Stimulated activated CD8-positive, alpha-beta memory T cell treated with anti-CD3 and anti-CD28 coated beads, Interleukin-4, amount 100 ng/mL, for 1 hour (primary cell): ENCODE data around the gene ENOX1.

Experiments used
- DNase-seq, 2 donors: peaks; one replicate each; pipeline ENCODE4 v3.0.0-alpha.2; 2020; ENCODE audit warnings: low read depth in 2 of 2, low spot score in 1 of 2

ENOX1 gene

DNA sequence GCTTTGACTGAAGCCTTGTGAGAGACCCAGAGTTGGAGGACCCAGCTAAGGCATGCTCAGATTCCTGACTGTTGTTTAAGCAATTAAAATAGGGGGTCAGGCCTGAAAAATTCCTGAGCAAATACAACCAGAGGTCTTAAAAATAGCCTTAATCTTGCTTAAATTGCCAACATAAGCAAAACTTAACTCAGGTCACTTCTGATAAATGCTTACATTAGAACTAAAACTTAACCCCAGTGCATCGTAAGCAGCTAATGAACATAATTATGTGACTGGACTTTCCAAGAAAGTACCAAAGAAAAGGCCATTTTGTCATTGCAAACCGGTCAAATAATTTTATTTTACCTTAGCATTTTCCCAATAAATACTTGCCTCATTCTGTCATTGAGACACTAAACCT lies 294.5 kb downstream of the ENOX1 start:
- DNase-seq: no peak

DNA sequence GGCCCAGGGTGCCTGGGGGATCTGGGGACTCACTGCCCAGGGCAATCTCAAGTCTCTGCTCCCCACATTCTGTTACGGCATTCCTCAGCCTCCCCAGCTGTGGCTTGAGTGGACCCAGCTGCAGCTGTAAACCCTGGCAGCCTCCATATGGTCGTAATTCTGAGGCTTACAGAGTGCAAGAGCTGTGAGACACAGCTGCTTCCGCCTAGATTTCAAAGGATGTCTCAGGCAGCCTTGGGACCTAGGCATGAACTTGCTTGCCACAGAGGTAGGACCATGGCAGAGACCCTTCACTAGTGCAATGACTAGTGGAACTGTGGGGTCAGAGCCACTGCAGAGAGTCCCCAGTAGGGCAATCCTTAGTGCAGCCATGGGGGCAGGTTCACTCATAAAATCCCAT lies 297.5 kb downstream of the ENOX1 start:
- DNase-seq: no peak

DNA sequence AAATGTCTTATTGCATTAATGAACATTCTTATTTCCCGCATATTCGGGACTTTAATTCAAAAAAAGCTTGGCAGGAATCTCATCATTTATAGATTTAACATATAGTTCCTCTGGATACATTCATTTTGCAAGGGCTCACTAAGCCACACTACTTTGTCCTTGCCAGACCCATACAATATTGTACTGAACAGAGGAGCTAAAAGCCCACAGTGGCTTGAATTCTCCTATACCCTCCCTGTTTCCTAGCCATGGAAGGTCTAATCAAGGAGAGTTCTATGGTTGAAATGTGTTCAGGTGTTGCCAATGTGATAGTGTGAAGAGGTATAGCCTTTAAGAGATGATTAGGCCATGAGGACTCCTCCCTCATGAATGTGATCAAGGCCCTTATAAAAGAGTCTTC lies 298.9 kb downstream of the ENOX1 start:
- DNase-seq: no peak

DNA sequence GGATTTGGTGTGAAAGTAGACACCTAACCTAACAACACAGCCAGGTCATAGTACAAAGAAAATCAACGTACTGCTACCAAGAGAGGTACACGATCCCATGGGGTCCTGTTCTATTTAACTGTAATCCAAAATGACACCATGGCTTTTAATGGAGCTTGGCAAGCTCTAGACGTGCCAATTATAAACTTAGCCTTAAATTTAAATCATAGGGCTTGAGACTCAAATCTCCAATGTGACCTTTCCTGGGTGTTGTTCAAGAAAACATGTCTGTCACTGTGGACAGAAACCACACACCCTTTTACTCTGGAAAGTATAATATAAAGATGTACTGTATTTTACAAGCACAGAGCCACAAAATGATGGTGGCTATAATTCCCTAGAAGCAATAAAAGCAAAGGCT lies 299.3 kb downstream of the ENOX1 start:
- DNase-seq: no peak

DNA sequence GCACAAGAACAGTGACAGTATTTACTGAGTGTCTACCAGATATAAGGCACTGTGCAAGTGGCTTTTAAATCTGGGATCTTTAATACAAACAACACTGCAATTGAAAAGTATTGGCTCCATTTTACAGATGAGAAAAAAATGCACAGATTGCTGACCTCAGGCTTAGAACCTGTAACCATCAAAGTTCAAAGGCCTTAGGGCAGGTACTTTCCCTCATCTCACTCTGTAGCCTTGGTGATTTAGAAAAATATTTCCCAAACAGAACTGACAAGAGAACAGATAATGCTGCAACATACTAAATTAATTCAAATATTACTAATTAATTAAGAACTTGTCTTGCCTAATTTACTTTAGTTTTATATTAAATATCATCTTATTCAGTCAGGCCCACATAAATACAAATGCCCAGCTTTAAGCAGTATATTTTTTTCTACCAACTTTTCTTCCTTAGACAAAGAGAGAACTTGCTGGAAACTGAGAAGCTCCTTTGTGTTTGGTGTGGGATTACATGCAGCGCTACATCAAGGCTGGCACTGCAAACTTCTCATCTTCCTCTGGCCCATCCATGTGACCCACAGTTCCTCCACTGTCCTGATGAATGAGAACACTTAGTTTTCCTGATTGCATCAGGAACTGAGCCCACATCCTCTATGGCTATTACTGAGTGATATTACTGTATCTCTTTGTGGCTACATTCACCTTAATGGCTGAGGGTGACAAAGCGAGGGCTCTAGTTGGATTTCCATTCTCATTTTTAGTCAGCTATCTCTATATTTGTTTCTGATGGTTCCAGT lies 302.1 kb downstream of the ENOX1 start:
- no peak for DNase-seq

DNA sequence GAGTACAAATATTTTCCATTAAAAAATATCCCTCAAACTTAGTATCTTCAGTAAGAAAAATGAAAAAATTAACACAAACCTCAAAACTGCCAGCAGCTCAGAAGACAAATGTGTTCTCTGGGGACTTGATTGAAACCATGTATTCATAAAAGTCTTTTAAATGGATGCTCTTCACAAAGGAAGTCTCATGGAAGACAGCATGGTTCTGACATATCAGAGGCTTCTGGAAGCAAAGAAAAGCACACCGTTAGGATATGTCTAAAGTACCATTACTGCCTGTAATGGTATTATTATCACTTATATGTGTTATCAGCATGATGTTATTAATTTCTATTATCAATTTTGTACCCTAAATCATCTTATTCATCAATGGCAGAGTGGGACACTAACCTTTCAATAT lies 302.8 kb downstream of the ENOX1 start:
- no peak for DNase-seq

DNA sequence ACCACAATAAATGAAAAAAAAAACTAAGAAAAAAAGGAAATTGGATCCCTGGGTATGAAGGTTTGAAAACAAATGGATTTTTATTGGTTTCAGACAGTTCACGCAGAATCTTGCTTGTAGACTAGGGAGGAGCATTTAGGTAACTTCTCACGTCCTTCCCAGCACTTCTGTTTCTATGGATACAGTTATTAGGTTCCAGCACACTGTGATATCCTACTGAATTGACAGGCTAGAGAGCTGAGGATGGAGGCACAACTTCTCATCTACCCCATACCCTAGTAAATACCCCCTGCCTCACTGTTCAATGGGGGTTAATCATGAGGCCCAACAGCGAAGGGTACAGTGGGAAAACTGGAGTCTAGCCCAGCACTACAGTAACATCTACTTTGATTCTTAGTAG lies 304.1 kb downstream of the ENOX1 start:
- DNase-seq: no peak

DNA sequence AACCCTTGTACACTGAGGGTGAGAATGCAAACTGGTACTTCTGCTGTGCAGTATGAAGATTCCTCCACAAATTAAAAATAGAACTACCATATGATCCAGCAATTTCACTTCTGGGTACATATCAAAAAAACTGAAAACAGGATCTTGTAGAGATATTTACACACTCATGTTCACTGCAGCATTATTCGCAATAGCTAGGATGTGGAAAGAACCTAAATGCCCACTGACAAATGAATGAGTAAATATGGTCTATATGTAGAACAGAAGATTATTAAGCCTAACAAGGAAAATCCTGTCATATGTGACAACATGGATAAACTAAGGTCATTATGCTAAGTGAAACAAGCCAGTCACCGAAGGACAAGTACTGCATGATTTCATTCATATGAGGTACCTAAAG lies 304.7 kb downstream of the ENOX1 start:
- DNase-seq: no peak

DNA sequence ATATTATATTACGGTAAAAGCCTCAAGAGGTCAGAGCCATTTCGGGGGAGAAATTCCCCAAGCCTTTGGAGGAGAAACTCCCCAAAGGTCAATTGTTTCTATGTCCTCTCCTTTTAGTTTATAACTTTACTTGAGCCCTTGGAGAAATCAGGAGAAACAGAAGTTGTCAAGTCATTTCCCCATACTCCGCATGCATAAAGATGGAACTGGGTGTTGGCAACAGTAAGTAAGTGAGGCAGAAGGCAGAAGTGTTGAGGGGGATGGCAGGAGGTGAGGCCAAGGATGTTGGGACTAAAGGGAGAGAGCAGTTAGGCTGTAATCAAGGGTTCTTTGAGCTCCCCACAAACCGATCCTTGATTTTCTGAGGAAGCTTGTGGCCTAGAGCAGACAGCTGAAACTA lies 307.9 kb downstream of the ENOX1 start:
- DNase-seq: no peak

DNA sequence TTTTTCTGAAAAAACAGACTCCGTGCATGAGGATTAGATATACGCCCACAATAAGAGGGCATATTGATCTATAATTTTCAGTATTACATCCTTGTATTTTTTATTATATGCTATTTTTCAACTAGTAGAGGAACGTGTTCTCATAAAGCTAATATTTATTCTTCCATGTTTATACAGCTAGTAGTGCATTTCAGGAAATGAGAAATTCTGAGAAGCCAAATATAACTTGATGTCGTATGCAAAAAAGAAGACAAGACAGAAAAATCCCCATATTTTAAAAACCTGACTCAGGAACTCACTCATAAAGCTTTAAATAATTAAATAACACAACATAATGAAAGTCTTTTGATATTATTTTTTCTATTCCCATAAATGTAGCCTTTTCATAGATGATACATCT lies 308.6 kb downstream of the ENOX1 start:
- DNase-seq: no peak

DNA sequence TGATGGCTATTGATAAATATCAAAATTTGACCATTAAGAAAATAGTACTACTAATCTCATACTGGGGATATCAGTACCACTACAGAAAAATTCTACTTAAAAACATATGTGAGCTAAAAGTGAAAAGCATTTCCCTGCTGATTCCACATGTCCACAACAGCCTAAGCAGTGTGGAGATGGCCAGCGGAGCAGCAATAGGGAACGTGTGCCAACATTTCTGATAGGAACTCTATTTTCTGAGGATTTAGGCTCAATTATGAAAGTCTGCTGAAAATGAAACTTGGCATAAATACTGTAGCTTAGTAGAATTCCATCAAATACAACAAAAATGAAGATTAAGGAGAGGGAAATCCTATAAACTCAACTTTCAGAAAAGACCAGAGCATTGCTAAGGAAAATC lies 311.6 kb downstream of the ENOX1 start:
- DNase-seq: no peak

DNA sequence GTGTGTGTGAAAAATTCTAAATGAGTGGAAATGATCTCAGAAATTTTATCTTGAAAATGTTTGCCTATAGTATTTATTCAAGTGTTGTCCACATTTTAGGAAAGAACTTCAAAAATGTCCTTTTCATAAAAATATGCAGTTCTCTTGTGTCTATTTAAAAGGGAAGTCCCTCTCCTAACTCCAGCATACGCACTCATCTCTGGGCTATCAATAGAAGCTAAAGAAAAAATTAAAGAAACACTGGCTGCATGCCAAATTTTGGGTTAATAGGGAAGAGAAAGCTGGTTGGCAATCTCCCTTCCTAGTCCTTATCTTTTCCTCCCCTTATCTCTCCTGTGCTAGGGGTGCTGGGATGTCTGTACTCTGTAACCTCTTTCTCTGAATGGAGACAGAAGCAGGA lies 313.3 kb downstream of the ENOX1 start:
- DNase-seq: no peak

DNA sequence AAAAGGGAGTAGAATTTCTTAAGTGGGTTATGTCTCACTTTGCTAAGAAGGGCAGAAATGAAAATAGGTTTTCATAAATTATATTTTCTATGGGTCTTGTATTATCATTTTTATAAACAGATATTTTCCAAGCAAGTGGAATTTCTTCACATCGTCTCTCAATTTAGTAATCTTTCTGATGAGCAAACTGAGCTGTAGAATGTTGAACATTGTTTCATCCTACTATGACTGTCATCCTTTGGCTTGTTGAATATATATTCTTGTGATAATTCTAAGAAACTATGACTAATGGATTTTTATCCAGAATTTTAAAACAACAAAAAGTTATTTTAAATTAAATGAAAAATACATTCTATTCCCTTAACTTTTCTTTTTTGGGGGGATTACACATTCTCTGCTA lies 313.8 kb downstream of the ENOX1 start:
- no peak for DNase-seq

DNA sequence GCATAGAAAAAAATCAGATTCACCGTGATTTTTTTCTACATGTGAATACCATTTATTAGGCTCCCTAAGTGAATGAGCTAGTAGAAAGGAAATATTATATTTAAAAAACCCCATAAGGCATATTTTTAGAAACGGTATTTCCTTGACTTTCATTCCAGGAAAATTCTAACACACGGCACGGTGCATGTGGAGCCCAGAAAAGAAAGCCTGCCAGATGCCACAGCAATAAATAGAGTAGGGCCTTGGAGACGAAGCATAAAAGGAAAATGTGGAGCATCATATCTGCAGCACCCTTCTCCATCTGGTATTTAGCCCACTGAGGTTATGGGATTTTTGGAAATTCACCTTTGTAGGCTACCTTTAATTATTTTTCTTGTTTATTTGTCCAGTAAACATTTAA lies 314.4 kb downstream of the ENOX1 start:
- DNase-seq: no peak

DNA sequence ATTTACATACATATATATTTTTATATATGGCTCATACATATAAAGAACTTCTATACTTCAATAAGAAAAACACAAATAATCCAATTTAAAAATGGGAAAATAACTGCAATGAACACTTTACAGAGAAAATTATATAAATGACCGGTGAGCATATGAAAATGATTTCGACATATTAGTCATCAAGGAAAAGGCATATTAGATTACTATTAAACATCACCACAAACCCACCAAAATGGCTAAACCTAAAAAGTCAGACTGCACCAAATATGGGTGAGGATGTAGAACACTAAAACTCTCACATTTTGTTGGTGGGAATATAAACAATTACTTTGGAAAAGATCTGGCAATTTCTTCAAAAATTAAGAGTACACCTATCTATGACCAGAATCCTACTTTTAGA lies 316.2 kb downstream of the ENOX1 start:
- no peak for DNase-seq

DNA sequence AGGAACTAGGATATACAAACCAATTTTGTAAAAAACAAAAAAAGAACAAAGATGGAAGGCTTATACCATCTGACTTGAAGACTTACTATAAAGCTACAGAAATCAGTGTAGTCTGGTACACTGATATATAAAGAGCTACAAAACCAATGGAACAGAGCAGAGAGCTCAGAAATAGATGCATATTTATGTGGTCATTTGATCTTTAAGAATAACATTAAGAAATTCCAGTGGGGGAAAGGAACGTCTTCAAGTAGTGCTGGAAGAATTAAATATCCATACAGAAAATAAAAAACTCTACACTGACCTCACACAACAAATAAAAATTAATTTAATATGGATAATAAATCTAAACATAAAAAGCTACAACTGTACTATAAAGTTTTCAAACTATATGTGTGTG lies 317.0 kb downstream of the ENOX1 start:
- DNase-seq: no peak

DNA sequence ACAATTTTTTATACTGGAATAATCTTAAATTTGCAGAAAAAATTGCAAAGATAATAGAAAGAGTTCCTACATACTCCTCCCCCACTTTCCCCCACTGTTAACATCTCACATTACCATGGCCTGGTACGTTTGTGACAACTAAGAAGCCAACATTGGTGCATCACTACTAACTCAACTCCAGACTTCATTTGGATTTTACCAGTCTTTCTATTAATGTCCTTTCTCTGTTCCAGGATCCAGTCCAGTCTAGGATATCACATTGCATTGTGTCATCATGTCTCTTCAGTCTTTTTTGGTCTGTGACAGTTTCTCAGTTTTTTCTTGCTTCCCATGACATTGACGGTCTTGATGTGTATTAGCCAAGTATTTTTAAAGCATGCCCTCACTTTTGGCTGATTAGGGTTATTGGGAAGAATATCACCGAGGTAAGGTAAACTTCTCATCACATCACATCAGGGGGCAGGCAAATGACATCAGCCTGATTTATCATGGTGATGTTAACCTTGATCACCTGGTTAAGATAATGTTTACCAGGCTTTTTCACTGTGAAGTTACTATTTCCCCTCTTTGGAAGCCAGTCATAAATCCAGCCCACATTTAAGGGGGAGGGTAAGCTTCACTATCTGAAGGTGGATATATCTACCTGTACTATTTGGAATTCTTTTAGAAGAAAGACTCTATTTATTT lies 322.1 kb downstream of the ENOX1 start:
- DNase-seq: no peak

DNA sequence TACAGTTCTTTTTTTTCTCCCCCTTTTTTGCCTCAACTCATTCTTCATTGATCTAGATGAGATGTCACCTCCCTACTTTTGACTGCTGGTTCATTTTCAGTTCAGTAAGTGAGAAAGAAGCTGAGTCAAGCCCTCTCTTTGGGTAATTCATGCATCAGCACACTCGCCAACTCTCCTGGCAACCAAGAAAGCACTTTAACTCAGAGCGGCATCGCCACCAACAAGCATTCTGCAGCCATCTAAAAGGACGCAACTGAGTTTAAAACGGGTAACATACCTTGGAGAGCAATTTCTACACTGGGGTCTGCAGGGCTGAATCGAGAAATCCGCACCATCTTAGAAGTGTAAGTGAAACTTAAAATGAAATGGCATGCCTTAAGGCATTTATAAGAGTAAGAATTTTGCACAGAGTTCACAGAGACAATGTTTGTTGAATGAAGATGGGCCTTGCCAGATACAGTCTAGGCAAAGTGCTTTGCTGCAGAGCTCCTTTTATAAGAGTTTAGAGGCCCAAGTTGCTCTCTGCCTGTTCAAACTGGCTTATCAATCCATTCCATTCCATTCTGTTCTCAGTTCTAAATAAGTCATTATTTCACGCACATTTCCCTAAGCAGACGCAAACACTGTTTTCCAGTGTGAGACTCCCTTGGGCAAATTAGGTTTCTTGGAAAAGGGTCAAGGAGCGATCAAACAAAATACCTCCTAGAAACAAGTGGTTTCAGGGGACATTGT lies 338.0 kb downstream of the ENOX1 start:
- no peak for DNase-seq

DNA sequence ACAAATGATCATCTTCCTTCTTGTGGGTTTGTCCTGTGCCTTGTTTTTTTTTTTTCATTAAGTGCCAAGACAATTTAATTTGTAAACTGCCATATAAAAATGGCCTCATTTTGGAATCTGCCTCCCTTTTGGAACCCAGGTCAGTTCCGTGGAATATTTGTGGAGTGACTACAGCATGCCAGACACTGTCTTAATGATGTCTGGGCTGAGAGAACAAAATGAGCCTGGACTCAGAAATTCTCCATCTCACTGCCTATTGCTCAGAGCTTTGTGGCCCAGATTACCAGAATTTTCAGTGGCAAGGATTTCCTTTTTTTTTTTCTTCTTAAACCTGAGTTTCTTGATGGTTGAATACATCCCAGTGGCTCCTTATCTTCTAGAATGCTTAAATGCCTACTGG lies 340.6 kb downstream of the ENOX1 start:
- DNase-seq: no peak

DNA sequence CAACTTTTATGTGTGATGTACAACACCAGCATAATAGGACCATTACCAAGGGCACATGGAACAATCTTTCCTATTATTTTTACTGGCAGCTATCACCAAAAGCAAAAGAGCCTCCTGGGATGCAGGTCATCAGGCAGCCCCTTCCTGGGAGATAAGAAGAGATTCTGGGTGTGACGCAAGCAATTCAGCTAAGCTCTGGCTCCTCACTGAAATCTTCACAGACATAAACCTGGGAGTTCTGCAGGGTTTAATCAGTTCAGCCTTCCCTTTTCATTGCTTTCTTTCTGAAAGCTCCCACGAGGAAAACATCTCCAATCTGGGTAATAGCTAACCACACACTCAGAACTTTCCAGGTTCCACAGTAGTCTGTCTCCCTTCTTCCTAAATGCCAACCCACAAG lies 341.1 kb downstream of the ENOX1 start:
- DNase-seq: no peak

DNA sequence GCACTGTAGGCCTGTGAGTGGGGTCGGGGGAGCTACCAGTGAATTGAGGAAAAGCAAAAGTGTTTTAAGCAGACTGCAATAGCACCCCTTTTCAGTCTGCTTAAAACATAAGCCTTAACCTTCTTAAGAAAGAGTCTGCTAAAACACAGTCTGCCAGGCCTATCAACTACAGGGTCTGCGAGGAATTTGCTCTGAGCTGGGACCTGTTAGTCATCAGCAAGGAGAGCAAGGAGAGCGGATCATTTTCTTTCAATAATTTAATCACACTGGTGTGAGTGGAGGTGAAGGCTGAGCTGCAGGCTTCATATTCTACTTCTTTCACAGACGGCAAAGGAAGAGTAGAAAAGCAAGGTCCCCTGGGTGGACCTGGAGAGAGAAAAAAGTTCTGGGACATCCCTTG lies 342.7 kb downstream of the ENOX1 start:
- DNase-seq: no peak

DNA sequence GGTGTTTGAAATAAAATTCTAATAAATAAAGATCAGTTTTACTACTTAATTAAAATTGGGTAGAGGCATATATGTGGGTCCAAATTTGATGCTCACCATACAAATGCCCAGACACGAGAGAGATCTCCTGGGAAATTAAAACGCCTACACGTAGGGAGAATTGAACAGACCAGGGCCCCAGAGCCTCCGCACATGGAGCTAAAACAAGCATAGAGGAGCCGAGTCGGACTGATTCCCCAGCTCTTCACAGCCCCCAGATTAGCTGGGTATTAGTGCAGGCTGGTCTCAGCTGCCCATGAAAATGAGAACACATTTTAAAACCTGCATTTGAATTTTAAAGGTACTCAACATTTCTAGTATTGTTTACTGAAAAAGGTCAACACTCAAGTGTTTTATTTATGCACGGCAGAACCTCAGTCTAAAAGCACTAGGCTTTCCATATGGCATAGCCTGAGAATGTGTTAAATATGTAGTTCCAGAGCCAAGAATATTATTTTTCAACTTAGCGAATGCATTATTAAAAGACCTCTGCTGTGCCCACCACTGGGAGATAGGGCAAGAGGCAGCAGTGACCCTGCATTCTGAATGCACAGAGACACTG lies 344.8 kb downstream of the ENOX1 start:
- no peak for DNase-seq
